Gastroesophageal sphincter (tissue), 3 donors: Measurements from ENCODE around the gene PLCH1.

Experiments used
- CTCF ChIP-seq, 4 experiments: fragments of 200-600 bp in 2 of 4; fragments of 450-650 bp in 2 of 4; sonication (generic) in 1 of 4; IDR thresholded peaks; one replicate each; pipeline ENCODE4 v1.5.1; 2017 to 2019; ENCODE audit warnings: antibody characterized with exemption in 4 of 4, mild to moderate bottlenecking in 2 of 4, moderate library complexity in 2 of 4
- EP300 ChIP-seq: sonication (generic); formaldehyde crosslinking; IDR thresholded peaks from one replicate; pipeline ENCODE4 v1.6.1; 2017; ENCODE audit warnings: antibody characterized with exemption, mild to moderate bottlenecking
- POLR2A ChIP-seq, 2 donors: fragments of 450-650 bp; IDR thresholded peaks; one replicate each; pipeline ENCODE4 v1.6.1; 2017; ENCODE audit warnings: antibody characterized with exemption in 2 of 2, mild to moderate bottlenecking in 2 of 2, moderate library complexity in 1 of 2
- POLR2AphosphoS5 ChIP-seq: sonication (generic); formaldehyde crosslinking; IDR thresholded peaks from one replicate; pipeline ENCODE4 v1.6.1; 2017; ENCODE audit warnings: antibody characterized with exemption

- TF ChIP-seq CTCF (IDR thresholded peaks at IDR 0.05) (peak in 1 of 4 experiments; percentile 38), POLR2AphosphoS5 (no peak), POLR2A (IDR thresholded peaks at IDR 0.05) (no peak), EP300 (no peak)
These were observed 8.3 kb upstream of the PLCH1 start for GRCh38 chr3:155753038-155753639.
